LoVo (cell line): ENCODE measurements around the gene RIMBP2.
"Not testable (repeated sequence)": the region's sequence is repeated elsewhere in the genome, so short reads cannot be mapped to it uniquely, and the experiment has no call there.

ENCODE experiments used
- DNase-seq: peaks from one replicate; pipeline ENCODE4 v3.0.0-alpha.2; 2016; ENCODE audit warnings: low spot score

RIMBP2 gene

GRCh38 chr12:130595566-130595965 is 120.5 kb downstream of the RIMBP2 start:
- no peak for DNase-seq

GRCh38 chr12:130593056-130593455 is 123.0 kb downstream of the RIMBP2 start:
- DNase-seq: no peak

GRCh38 chr12:130592641-130593040 is 123.5 kb downstream of the RIMBP2 start:
- no peak for DNase-seq

- DNase-seq: no peak
Observed at GRCh38 chr12:130591736-130592135, 124.4 kb downstream of the RIMBP2 start.

- DNase-seq: no peak
Observed at GRCh38 chr12:130590685-130591084, 125.4 kb downstream of the RIMBP2 start.

GRCh38 chr12:130589540-130590317 is 126.4 kb downstream of the RIMBP2 start:
- DNase-seq: no peak

GRCh38 chr12:130588696-130589539 is 127.2 kb downstream of the RIMBP2 start:
- DNase-seq: no peak

- DNase-seq: no peak
Observed at GRCh38 chr12:130587966-130588365, 128.1 kb downstream of the RIMBP2 start.

GRCh38 chr12:130584475-130584874 is 131.6 kb downstream of the RIMBP2 start:
- not testable (repeated sequence) for DNase-seq

GRCh38 chr12:130583800-130584199 is 132.3 kb downstream of the RIMBP2 start:
- no peak for DNase-seq

GRCh38 chr12:130583317-130583716 is 132.8 kb downstream of the RIMBP2 start:
- DNase-seq: no peak

GRCh38 chr12:130582286-130582685 is 133.8 kb downstream of the RIMBP2 start:
- no peak for DNase-seq

- no peak for DNase-seq
Observed at GRCh38 chr12:130581782-130582181, 134.3 kb downstream of the RIMBP2 start.

- DNase-seq: no peak
Observed at GRCh38 chr12:130579231-130579630, 136.9 kb downstream of the RIMBP2 start.

- no peak for DNase-seq
Observed at GRCh38 chr12:130577351-130577750, 138.7 kb downstream of the RIMBP2 start.

- DNase-seq: no peak
Observed at GRCh38 chr12:130576371-130576816, 139.7 kb downstream of the RIMBP2 start.

- no peak for DNase-seq
Observed at GRCh38 chr12:130574402-130574801, 141.7 kb downstream of the RIMBP2 start.

- no peak for DNase-seq
Observed at GRCh38 chr12:130573766-130574165, 142.3 kb downstream of the RIMBP2 start.

- no peak for DNase-seq
Observed at GRCh38 chr12:130573235-130573634, 142.9 kb downstream of the RIMBP2 start.

- DNase-seq: no peak
Observed at GRCh38 chr12:130572553-130572952, 143.5 kb downstream of the RIMBP2 start.

GRCh38 chr12:130571734-130572133 is 144.4 kb downstream of the RIMBP2 start:
- no peak for DNase-seq

GRCh38 chr12:130571089-130571488 is 145.0 kb downstream of the RIMBP2 start:
- DNase-seq: no peak

- no peak for DNase-seq
Observed at GRCh38 chr12:130569521-130569920, 146.6 kb downstream of the RIMBP2 start.
